ENCODE measurements around the gene POU2F3.
A peak's percentile ranks its signal among the peaks of the same experiment; 100 is the strongest.

Gene POU2F3

GRCh38 chr11:120339394-120339890, 99.5 kb downstream of the POU2F3 start:
- no peak for TF ChIP-seq JUND (IDR thresholded peaks at IDR 0.05; ENCODE audit: low read depth)
- DNase-seq (ENCODE audit: low read depth in 1 of 2, low spot score in 1 of 2), result no peak
- in situ Hi-C loops (cut with HindIII; ENCODE audit: low pct_unique_long_range_greater_than_20kb, low sequenced_read_pairs), result no loop called here

DNA sequence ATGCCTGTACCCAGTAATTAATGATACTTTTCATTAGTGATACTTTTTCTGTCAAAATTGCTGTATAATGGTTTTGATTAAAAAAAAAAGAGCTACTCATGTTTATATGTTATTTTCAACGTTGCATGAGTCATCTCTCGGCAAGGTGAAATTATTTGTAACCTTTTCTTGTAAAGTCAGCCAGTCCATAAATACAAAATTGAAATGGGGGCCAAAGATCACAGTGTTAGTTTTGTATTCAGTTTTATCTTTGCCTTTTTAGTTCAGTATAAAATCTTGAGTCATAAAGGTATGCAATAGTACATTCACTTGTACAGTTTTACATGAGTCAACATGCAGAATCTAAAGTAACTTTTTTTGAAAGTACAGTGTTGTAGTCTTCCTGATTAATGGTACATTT, 100.6 kb downstream of the POU2F3 start:
- no peak for TF ChIP-seq JUND (IDR thresholded peaks at IDR 0.05; ENCODE audit: low read depth)
- no peak for DNase-seq (ENCODE audit: low read depth in 1 of 2, low spot score in 1 of 2)
- in situ Hi-C loops (cut with HindIII; ENCODE audit: low pct_unique_long_range_greater_than_20kb, low sequenced_read_pairs), result no loop called here

DNA sequence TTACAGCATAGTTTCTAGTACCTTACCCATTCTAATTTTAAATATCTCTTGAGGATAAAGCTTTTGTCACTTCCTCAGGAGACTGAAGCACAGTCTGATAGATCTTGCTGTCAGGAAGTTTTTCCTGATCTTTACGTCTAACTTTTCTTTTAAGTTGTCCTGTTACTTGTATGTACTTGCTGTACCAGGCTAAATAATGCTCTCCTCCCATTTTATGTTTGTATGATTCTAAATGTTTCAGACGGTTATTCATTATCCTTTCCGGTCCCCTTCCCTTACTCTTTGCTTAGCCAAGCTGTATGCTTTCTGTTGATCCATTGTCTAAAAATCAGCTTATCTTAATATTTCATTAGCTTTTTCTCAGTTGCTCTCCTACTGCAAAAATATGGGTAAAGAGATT, 102.3 kb downstream of the POU2F3 start:
- TF ChIP-seq JUND (IDR thresholded peaks at IDR 0.05; ENCODE audit: low read depth), result no peak
- no peak for DNase-seq (ENCODE audit: low read depth in 1 of 2, low spot score in 1 of 2)
- in situ Hi-C loops (cut with HindIII; ENCODE audit: low pct_unique_long_range_greater_than_20kb, low sequenced_read_pairs), result no loop called here

- DNase-seq (ENCODE audit: low read depth in 1 of 2, low spot score in 1 of 2), result no peak
- in situ Hi-C loops (cut with HindIII; ENCODE audit: low pct_unique_long_range_greater_than_20kb, low sequenced_read_pairs), result no loop called here
- no peak for TF ChIP-seq JUND (IDR thresholded peaks at IDR 0.05; ENCODE audit: low read depth)
These were observed 102.7 kb downstream of the POU2F3 start for GRCh38 chr11:120342678-120343077.

- TF ChIP-seq JUND (IDR thresholded peaks at IDR 0.05; ENCODE audit: low read depth), result no peak
- no peak for DNase-seq (ENCODE audit: low read depth in 1 of 2, low spot score in 1 of 2)
- in situ Hi-C loops (cut with HindIII; ENCODE audit: low pct_unique_long_range_greater_than_20kb, low sequenced_read_pairs), result no loop called here
These were observed 103.5 kb downstream of the POU2F3 start for GRCh38 chr11:120343429-120343828.

DNA sequence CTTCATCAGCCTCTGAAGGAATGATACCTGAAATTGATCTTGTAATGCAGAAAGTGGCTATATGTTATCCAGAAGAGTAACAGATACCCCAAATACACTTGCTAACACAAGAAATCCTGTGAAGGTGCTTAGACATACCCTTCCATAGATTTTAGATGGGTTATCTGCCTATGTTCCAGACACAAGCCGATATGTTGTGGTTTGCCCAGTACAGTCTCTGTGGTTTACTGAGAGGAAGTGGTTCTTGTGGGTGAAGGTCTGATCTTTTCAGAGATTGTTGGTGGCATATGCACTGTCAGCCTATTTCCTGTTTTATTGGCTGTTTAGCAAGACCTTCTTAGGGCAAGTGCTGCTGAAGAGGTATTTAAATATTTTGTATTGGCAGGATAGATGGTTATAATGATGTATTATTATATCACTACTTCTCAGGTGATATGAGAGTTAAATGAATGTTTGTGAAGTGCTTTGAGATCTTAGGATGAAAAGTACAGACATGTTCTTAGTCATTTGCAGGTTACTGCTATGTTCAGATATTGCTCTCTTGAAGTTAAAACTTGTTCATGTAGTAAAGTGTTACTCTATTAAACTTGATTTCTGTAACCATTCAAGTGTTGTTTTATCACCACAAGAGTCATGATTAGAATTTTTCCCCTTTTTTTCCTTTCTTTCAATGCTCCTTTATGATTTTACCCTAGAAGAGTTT, 104.5 kb downstream of the POU2F3 start:
- in situ Hi-C loops (cut with HindIII; ENCODE audit: low pct_unique_long_range_greater_than_20kb, low sequenced_read_pairs), result no loop called here
- no peak for TF ChIP-seq JUND (IDR thresholded peaks at IDR 0.05; ENCODE audit: low read depth)
- DNase-seq (ENCODE audit: low read depth in 1 of 2, low spot score in 1 of 2), result peak in 1 of 2 experiments; percentile 41

DNA sequence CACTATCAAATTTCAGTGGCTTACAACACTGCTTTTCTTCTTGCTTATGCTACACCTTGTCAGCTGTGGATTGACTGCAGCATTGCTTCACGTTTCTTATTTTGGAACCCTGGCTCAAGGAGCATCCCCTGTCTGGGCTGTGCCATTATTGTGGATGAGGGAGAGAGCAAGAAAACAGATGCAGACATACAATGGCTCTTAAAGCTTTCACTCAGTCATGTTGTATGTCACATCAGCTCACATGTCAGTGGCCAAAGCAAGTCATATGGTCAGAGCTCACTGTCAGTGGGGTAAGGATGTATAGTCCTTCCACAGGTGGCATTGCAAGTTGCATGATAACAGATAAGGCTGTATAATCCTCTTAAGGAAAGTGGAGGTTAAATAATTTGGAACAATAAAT, 106.3 kb downstream of the POU2F3 start:
- in situ Hi-C loops (cut with HindIII; ENCODE audit: low pct_unique_long_range_greater_than_20kb, low sequenced_read_pairs), result no loop called here
- no peak for TF ChIP-seq JUND (IDR thresholded peaks at IDR 0.05; ENCODE audit: low read depth)
- no peak for DNase-seq (ENCODE audit: low read depth in 1 of 2, low spot score in 1 of 2)

- TF ChIP-seq JUND (IDR thresholded peaks at IDR 0.05; ENCODE audit: low read depth), result no peak
- DNase-seq (ENCODE audit: low read depth in 1 of 2, low spot score in 1 of 2), result no peak
- in situ Hi-C loops (cut with HindIII; ENCODE audit: low pct_unique_long_range_greater_than_20kb, low sequenced_read_pairs), result no loop called here
These were observed 110.7 kb downstream of the POU2F3 start for GRCh38 chr11:120350637-120351036.

GRCh38 chr11:120352405-120352804, 112.5 kb downstream of the POU2F3 start:
- DNase-seq (ENCODE audit: low read depth in 1 of 2, low spot score in 1 of 2), result no peak
- in situ Hi-C loops (cut with HindIII; ENCODE audit: low pct_unique_long_range_greater_than_20kb, low sequenced_read_pairs), result no loop called here
- no peak for TF ChIP-seq JUND (IDR thresholded peaks at IDR 0.05; ENCODE audit: low read depth)

DNA sequence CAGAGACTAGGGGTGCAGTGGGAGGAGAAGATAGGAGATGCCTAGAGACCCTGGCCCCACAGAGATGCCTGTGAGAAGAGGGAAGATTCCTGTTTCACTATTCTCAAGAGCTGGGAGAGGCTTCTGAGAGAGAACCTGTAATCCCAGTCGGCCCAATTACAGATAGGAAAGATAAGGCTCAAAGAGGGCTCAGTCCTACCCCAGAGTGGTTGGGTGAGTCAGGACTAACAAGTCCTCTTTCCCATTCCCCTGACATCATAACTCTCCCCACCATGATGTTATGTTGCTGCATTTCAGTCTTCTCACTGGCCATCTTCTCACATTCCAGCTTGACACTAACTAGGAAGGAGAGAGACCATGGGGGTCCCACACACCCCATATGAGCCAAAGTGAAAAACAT, 114.1 kb downstream of the POU2F3 start:
- TF ChIP-seq JUND (IDR thresholded peaks at IDR 0.05; ENCODE audit: low read depth), result no peak
- DNase-seq (ENCODE audit: low read depth in 1 of 2, low spot score in 1 of 2), result peak in 1 of 2 experiments; percentile 49
- in situ Hi-C loops (cut with HindIII; ENCODE audit: low pct_unique_long_range_greater_than_20kb, low sequenced_read_pairs), result no loop called here

DNA sequence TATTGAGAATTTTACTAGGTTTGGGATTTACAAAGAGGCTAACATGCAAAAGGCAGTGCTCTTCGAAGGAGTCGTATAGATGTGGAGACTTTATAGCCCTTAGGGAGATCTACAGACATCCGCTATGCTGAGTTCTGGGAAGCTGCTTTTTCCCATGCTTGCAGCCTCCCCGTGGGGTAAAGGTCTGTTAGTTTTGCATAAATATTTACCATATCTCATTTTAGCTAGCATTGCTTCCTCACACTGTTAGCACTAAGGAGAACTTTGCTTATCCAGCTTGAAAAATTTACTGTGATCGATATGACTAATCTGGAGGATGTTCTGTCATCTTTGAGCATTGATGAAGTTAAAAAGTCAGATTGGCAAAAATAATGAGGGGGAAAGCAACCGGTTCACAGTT, 114.8 kb downstream of the POU2F3 start:
- in situ Hi-C loops (cut with HindIII; ENCODE audit: low pct_unique_long_range_greater_than_20kb, low sequenced_read_pairs), result no loop called here
- no peak for TF ChIP-seq JUND (IDR thresholded peaks at IDR 0.05; ENCODE audit: low read depth)
- no peak for DNase-seq (ENCODE audit: low read depth in 1 of 2, low spot score in 1 of 2)

GRCh38 chr11:120357620-120358019, 117.7 kb downstream of the POU2F3 start:
- TF ChIP-seq JUND (IDR thresholded peaks at IDR 0.05; ENCODE audit: low read depth), result no peak

DNA sequence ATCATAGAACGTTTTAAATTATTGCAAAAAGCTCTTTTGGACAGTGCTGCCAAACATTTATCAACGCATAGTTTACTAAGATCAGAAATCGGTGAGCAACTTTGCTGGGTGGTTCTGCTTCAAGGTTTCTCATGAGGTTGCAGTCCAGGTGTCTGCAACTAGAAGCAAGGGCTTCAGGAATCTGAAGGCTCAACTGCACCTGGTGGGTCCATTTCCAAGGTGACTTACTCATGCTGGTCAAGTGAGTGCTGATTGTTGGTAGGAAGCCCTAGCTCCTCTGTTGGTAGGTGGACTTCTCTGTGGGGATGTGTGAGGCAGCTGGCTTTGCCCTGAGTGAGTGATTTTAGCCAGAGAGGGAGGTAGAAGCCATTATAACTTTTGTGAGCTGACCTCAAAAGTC, 118.8 kb downstream of the POU2F3 start:
- TF ChIP-seq JUND (IDR thresholded peaks at IDR 0.05; ENCODE audit: low read depth), result no peak
- in situ Hi-C loops (cut with HindIII; ENCODE audit: low pct_unique_long_range_greater_than_20kb, low sequenced_read_pairs), result no loop called here
- no peak for DNase-seq (ENCODE audit: low read depth in 1 of 2, low spot score in 1 of 2)

More at GRCh38 chr11:120357620-120358019, 117.7 kb downstream of the POU2F3 start:
- in situ Hi-C loops (cut with HindIII; ENCODE audit: low pct_unique_long_range_greater_than_20kb, low sequenced_read_pairs), result no loop called here
- DNase-seq (ENCODE audit: low read depth in 1 of 2, low spot score in 1 of 2), result no peak

DNA sequence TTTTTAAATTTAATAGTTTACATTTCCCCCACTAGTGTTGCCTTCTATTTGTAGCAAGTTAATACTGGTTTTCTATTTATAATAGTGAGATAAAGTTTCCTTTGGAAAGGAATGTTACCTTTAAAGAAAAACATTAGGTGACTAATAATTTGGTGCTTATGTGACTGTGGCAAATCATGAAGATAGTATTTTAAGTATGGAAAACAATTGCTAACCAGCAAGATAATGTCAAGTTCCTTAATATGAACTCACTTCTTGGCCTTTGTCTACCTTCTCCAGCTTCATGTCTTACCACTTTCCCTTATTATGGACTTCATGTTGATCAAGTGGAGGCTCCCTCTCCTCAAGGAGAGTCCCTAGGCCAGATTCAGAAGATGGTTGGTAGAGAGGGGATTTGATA, 123.5 kb downstream of the POU2F3 start:
- no peak for TF ChIP-seq JUND (IDR thresholded peaks at IDR 0.05; ENCODE audit: low read depth)
- in situ Hi-C loops (cut with HindIII; ENCODE audit: low pct_unique_long_range_greater_than_20kb, low sequenced_read_pairs), result no loop called here
- no peak for DNase-seq (ENCODE audit: low read depth in 1 of 2, low spot score in 1 of 2)

All from T47D (cell line).